ENCODE data around the gene WNT5A. TPM values are rescaled to one million over a fixed set of nuclear protein-coding genes. Genes with fewer than 3 reads are reported as not detected.

Gene WNT5A
- total and polyA plus RNA-seq, 9 of the 15 experiments (the other 6 are each of a cell fraction or from before 2014, with no cell fraction given): 0.11 TPM; not detected in 8

- ChIA-PET POLR2A (no interaction called here), CTCF (ENCODE audit: low intra/inter-chr PET ratio) (no interaction called here)
- no TSS peak for BruUV-seq (replicated peaks)
- H3K4me1 ChIP-seq (replicated peaks in 1 of 2; ENCODE audit: control insufficient read depth in 2 of 2, insufficient read depth in 2 of 2, low read length in 2 of 2): peaks cover 0 to 4% of the 10 kb centered on the region in 2 experiments; a peak in 2 of 5 replicates
- ATAC-seq (no peak), FAIRE-seq (no peak), DNase-seq (ENCODE audit: extremely low read depth in 1 of 4, low spot score in 3 of 4) (no peak)
- H3K36me3 ChIP-seq (ENCODE audit: control insufficient read depth, insufficient read depth, low read length): no peaks in the 10 kb centered on the region
- no peak for TF ChIP-seq ZBTB11 (CRISPR knock-in tag; IDR thresholded peaks at IDR 0.05)
- no peak for TF ChIP-seq NR0B1 (IDR thresholded peaks at IDR 0.05; ENCODE audit: partially characterized antibody)
- no peak for TF ChIP-seq CREBBP (IDR thresholded peaks at IDR 0.05; ENCODE audit: low read depth, low read length)
- TF ChIP-seq KDM2B (CRISPR knock-in tag; IDR thresholded peaks at IDR 0.05): no peak
- TF ChIP-seq EZH2 (IDR thresholded peaks at IDR 0.05; ENCODE audit: borderline replicate concordance, low read depth, low read length): no peak
- no peak for TF ChIP-seq ZKSCAN1 (IDR thresholded peaks at IDR 0.05; ENCODE audit: low read depth, low read length)
- no peak for TF ChIP-seq ETV1 (tag; conservative IDR thresholded peaks at IDR 0.05; ENCODE audit: low read depth)
- no peak for TF ChIP-seq RBM22 (IDR thresholded peaks at IDR 0.05; ENCODE audit: low read depth, low read length, poor library complexity, severe bottlenecking)
- TF ChIP-seq POLR2AphosphoS5 (IDR thresholded peaks at IDR 0.05; ENCODE audit: control insufficient read depth, insufficient read depth, low read depth, low read length): no peak
- TF ChIP-seq HES1 (IDR thresholded peaks at IDR 0.05; ENCODE audit: low read depth): no peak
- no peak overlapping the region for H3K4me3 ChIP-seq
- no peaks in the 10 kb centered on the region for H3K79me2 ChIP-seq (ENCODE audit: control insufficient read depth, insufficient read depth, low read length)
- no peaks in the 10 kb centered on the region for H3K9me3 ChIP-seq (replicated peaks; ENCODE audit: control insufficient read depth, insufficient read depth, low read depth, low read length)
- no peak overlapping the region for H3K4me2 ChIP-seq (ENCODE audit: insufficient read depth, low read length)
- 5% methylated on average over 18 of the region's 32 CpGs for WGBS (ENCODE audit: insufficient coverage, low coverage, missing lambda C conversion rate)
- H3K9me1 ChIP-seq (ENCODE audit: control insufficient read depth, insufficient read depth, low read length): no peaks in the 10 kb centered on the region
- no peak overlapping the region for H3K27ac ChIP-seq (ENCODE audit: extremely low read depth, low read depth, low read length)
- in situ Hi-C loops (cut with MboI): no loop called here
- H2AFZ ChIP-seq (ENCODE audit: low read depth, low read length): no peak overlapping the region
- H4K20me1 ChIP-seq (replicated peaks; ENCODE audit: control insufficient read depth, insufficient read depth, low read length): no peaks in the 10 kb centered on the region
- intact Hi-C loops (cut with micrococcal nuclease): no loop called here
- peaks cover 2 to 15% of the 10 kb centered on the region in 2 experiments; a peak in 2 of 5 replicates for H3K27me3 ChIP-seq (ENCODE audit: control insufficient read depth in 2 of 2, insufficient read depth in 2 of 2, low read length in 2 of 2)
- H3K9ac ChIP-seq (ENCODE audit: insufficient read depth in 1 of 2, low read depth in 2 of 2, low read length in 2 of 2): no peak overlapping the region
Observed at GRCh38 chr3:55469957-55470526, 17.1 kb downstream of the WNT5A start.

Measured in K562 (cell line).